Gastroesophageal sphincter (tissue), 3 donors: ENCODE measurements around the gene BCKDHA.

ENCODE experiments used
- CTCF ChIP-seq, 4 experiments: fragments of 200-600 bp in 2 of 4; fragments of 450-650 bp in 2 of 4; sonication (generic) in 1 of 4; IDR thresholded peaks; one replicate each; pipeline ENCODE4 v1.5.1; 2017 to 2019; ENCODE audit warnings: antibody characterized with exemption in 4 of 4, mild to moderate bottlenecking in 2 of 4, moderate library complexity in 2 of 4
- EP300 ChIP-seq: sonication (generic); formaldehyde crosslinking; IDR thresholded peaks from one replicate; pipeline ENCODE4 v1.6.1; 2017; ENCODE audit warnings: antibody characterized with exemption, mild to moderate bottlenecking
- POLR2A ChIP-seq, 2 donors: fragments of 450-650 bp; IDR thresholded peaks; one replicate each; pipeline ENCODE4 v1.6.1; 2017; ENCODE audit warnings: antibody characterized with exemption in 2 of 2, mild to moderate bottlenecking in 2 of 2, moderate library complexity in 1 of 2
- POLR2AphosphoS5 ChIP-seq: sonication (generic); formaldehyde crosslinking; IDR thresholded peaks from one replicate; pipeline ENCODE4 v1.6.1; 2017; ENCODE audit warnings: antibody characterized with exemption

GRCh38 chr19:41399525-41399924, 1.9 kb downstream of the BCKDHA start:
- TF ChIP-seq POLR2AphosphoS5 (no peak), EP300 (no peak), CTCF (IDR thresholded peaks at IDR 0.05) (no peak), POLR2A (IDR thresholded peaks at IDR 0.05) (no peak)
